Measurements from ENCODE around the gene HNRNPM.

The HNRNPM gene

GRCh38 chr19:8460516-8461298 lies 15.9 kb downstream of the HNRNPM start:
- no peak for DNase-seq

DNA sequence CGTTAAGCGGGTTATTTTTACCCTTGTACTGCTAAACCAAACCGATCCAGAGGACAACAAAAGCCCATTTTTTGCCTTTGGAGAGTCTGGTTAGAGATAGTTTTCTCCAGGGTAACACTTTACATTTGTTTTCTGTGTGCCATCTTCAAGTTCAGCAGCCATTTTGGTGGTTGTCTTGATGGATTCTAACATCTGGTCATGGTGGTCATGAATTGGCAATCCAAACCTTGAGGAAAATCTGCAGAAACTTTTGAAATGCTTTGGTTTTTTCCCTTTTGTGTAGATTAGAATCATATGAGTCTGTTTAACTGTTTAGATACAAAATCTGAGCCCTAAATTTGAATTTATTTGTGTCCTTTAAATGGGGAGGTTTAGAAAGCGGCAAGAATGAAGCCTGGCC lies 16.6 kb downstream of the HNRNPM start:
- no peak for DNase-seq

DNA sequence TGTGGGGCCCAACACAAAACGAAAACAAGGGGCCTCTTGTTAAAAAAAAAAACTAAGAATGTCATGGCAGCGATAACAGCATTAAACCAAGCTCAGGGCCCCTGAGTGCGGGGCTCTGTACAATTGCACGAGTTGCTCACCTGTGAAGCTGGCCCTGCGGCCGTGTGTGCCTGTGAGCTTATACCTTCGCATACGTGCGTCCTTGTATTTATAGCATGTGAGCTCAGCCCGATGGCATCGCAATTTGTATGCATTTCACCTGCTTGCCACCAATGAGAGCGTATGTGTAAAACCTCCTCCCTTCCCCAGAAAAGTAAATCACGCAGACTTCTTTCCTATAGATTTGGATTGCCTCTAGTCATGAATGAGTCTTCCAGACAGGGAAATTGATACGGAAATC lies 17.1 kb downstream of the HNRNPM start:
- no peak for DNase-seq

DNA sequence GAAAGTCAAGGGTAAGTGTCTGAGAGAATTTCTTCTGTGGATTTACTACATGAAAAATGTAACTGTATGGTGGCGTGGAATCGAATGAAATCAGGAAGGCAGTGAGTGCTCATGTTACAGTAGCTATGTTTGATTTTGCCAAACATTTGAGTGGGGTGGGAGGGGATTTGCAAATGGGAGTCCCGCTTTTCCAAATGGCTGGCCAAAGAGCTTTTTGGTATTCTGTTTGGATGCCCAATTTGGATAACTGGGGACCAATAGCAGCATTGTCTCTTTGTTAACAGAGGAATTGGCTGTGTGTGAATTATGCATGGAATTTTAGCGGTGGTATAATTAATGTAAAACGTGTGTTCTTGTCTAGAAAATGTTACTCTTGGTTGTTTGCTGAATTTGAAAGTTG lies 17.8 kb downstream of the HNRNPM start:
- peak; percentile 19 for DNase-seq

GRCh38 chr19:8463365-8463764 lies 18.6 kb downstream of the HNRNPM start:
- no peak for DNase-seq

GRCh38 chr19:8466018-8466417 lies 21.2 kb downstream of the HNRNPM start:
- peak; percentile 39 for DNase-seq

DNA sequence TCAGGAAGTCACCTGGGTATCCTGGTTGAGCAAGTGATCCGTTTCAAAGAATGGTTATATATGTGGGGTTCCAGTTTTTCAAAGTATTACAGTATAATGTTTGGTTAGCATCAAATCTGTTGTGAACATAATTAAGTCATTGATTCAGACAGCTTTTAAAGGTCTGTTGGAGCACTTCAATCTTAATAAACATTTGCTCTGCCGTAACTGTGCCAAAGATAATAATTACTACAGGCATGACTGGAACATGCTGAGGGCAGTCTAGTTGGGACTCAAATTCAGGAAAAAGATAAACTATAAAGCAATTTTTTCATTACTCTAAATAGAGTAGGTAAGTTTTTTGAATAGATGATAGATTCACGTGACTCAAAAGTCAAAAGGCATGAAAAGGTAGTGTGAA lies 23.3 kb downstream of the HNRNPM start:
- no peak for DNase-seq

DNA sequence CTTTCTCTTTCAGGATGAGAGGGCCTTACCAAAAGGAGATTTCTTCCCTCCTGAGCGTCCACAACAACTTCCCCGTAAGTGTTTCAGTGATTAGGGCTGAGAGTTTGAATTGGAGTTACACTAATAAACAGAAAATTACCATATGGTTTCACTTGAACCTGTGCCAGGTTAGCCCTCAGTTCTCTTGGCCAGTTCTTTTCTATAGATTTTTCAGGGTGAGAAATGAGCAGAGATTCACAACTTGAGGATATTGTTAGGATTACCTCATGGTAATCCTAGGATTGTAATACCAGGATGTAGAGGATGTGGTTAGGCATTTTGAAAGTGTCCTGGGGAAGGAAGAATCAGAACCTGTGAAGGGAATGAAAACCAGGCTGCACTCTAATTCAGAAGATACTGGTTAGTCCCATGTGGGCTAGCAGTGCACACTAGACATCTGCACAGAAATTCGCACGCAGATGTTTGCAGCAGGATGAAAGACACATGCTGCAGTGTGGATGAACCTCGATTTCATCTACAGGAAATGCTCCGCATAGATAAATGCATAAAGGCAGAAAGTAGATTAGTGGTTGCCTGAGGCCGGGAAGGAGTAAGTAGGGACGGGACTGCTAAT lies 24.1 kb downstream of the HNRNPM start:
- DNase-seq = peak; percentile 76

DNA sequence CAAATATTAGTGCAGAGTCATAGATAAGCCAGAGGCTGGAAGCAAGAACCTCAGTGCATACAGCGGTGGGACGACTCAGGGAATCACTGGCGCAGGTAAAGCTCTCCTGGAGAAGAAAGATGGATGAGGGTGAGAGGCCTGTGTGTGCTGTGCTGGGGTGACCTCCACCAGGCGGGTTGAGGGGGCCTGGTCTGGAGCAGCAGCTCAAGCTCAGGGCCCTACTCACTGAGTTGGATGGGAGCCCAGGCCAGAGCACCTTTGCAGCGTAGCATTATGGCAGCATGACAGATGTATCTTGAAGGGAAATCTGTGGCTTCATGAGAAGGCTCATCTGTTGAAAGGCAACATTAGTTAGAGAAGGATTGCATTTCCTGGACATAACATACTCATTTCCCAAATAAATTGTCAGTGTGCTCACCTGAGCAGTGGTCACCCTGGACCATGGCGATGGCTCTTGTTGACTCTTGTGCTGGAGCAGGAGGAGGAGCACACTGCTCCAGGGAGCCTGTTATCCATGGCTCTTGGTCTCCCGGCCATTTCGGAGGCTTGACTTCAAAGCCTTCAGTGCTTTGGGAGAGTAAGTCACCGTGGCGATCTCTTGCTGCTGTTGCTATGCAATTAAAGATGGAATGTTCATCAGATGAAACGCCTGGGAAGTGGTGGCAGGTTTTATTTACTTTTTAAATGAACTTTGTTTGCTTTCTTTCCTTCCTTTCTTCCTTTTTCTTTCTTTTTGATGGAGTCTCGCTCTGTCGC lies 25.0 kb downstream of the HNRNPM start:
- no peak for DNase-seq

DNA sequence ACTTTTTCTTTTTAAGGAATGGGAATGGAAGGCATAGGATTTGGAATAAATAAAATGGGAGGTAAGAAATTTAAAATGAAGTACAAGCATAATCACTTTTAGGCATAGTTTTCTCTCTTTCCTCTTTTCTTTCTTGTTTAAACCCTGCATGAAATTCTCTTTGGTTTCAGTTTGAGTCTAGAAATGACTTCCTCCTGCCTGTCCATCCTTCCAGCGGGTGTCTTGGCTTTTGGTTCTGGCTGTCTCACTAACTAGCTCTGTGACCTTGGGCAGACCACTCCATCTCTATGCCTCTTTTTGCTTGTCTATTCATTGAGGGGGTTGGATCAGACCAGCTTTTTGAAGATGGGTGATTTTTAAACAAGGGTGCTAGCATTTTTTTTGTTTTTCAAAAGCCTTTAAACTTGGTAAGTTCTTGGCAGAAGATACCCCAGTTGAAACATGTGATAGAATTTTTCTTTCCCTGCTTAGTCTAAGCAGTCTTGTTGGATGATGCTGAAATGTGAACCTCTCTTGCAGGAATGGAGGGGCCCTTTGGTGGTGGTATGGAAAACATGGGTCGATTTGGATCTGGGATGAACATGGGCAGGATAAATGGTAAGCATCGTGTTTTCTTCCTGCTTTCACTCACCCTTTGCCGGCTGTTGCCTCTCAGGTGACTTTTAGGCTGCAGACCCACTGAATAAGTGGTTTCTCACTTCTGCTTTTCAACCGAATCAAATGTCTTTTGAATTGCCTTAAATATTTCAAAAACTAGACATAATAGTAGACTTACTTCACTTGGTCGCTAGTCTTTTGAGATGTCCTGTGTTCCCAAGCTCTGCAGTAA lies 29.1 kb downstream of the HNRNPM start:
- DNase-seq = no peak

DNA sequence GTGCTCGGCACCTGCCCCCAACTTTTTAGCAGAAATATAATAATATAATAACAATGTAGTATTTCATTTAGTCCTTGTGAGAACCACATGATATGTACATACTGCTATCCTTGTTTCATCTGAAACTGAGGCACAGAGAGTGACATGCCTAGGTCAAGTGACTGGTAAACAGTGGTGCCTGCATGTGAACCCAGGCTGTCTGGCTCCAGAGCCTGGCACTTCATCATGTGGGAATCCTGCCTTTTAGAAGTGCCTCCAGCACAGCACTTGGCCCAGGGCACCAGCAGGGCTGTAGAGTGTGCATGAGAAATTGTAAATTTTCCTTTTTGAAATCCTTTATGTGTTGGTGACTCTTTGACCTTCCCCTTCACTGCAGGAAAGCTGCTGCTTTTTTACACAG lies 30.2 kb downstream of the HNRNPM start:
- no peak for DNase-seq

DNA sequence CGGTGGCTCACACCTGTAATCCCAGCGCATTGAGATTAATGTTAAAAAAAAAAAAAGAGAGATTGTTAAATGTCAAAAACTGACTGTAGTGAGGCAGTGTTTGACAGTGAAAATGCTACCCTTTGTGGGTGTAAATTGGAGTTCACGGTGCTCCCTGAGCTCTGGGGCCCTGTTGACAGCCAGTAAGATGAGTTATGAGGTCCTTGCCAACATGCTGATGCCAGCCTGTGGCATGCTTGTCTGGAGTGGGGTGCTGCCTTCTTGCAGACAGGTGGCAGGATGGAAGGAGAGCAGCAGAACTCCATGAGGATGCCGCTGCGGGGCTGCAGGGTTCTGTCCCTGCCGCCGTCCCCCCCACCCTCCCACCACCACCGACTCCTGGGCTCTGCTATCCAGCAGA lies 31.7 kb downstream of the HNRNPM start:
- no peak for DNase-seq

GRCh38 chr19:8477889-8478288 lies 33.1 kb downstream of the HNRNPM start:
- DNase-seq = no peak

- DNase-seq = no peak
Observed at GRCh38 chr19:8478598-8478997, 33.8 kb downstream of the HNRNPM start.

GRCh38 chr19:8481201-8481600 lies 36.4 kb downstream of the HNRNPM start:
- DNase-seq = no peak

DNA sequence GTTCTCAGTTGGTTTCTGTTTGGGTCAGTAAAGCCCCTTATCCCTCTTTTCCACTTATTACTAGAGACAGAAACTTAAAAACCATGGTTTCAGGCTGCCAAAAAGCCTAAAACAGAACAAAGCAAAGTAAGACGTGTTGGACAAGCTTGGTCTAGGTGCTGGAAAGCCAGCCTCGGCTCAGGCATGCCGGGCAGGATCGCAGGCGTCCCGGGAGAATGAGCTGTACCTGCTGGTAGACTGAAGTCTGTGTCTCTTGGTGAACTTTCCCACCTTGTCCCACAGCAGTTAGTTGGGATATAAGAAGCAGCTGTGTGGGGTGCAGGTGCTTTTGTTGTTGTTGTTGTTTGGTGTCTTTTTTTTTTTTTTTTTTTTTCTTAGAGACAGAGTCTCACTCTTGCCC lies 36.8 kb downstream of the HNRNPM start:
- no peak for DNase-seq

DNA sequence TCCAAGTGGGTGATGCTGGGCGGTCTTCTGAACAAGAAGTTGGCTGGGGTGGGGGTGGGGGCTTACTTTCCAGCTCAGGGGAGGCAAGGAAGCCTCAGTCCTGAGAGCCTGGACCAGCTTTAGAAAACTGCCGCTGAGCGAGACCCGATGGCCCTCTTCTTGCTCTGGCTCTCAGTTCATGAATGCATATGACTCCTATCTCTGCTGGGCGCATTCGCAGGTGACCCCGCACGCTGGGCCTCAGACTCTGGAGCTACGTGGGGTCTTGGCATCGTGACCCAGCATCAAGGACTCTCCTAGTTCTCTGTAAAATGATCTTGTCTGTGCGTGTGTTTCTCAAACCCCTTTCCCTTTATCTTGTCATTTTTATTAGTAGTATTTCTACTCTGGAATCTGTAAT lies 37.9 kb downstream of the HNRNPM start:
- DNase-seq = no peak

- DNase-seq = no peak
Observed at GRCh38 chr19:8483165-8483564, 38.4 kb downstream of the HNRNPM start.

- DNase-seq = no peak
Observed at GRCh38 chr19:8484331-8484894, 39.6 kb downstream of the HNRNPM start.

DNA sequence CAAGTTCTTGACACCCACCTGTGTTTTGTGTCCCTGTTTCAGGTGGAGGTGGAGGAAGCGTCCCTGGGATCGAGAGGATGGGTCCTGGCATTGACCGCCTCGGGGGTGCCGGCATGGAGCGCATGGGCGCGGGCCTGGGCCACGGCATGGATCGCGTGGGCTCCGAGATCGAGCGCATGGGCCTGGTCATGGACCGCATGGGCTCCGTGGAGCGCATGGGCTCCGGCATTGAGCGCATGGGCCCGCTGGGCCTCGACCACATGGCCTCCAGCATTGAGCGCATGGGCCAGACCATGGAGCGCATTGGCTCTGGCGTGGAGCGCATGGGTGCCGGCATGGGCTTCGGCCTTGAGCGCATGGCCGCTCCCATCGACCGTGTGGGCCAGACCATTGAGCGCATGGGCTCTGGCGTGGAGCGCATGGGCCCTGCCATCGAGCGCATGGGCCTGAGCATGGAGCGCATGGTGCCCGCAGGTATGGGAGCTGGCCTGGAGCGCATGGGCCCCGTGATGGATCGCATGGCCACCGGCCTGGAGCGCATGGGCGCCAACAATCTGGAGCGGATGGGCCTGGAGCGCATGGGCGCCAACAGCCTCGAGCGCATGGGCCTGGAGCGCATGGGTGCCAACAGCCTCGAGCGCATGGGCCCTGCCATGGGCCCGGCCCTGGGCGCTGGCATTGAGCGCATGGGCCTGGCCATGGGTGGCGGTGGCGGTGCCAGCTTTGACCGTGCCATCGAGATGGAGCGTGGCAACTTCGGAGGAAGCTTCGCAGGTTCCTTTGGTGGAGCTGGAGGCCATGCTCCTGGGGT lies 41.0 kb downstream of the HNRNPM start:
- no peak for DNase-seq

DNA sequence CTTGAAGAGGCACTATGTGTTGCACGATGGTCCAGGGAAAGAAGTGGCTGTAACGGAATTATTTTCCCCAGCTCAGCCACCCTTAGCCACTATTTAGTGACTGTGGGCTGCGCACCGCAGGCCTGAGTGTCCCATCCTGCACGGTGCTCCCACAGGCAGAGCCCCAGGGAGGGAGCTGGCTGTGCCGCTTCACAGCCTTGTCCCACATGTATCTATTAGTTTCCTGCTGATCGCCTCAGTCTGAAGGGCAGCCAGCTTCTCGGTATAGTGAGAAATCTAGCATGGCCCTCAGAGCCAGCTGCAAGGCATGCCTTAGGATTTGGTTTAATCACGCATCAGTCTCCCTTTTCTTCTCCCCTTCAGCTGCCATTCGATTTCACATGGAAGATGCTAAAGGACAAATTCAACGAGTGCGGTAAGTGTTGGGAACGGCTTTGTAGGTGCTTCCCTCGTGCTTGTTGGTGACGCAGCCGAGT lies 41.9 kb downstream of the HNRNPM start:
- no peak for DNase-seq
